Lower lobe of right lung (tissue), 2 donors: Measurements from ENCODE around the gene CRTC2. TPM values are rescaled to one million over a fixed set of nuclear protein-coding genes. Genes with fewer than 3 reads are reported as not detected.
"Not testable (repeated sequence)": the region's sequence is repeated elsewhere in the genome, so short reads cannot be mapped to it uniquely, and the experiment has no call there.

ENCODE experiments used
- ATAC-seq, 2 donors: fragments of 200-7000 bp; cut with Tn5 transposase; one replicate each; pipeline ENCODE4 v1.9.1; 2020 to 2022; ENCODE audit warnings: mild to moderate bottlenecking in 2 of 2, moderate library complexity in 2 of 2
- DNase-seq: peaks from one replicate; pipeline ENCODE4 v3.0.0-alpha.2; 2020
- H3K27ac ChIP-seq: fragments of 200-600 bp; one replicate; pipeline ENCODE4 v1.8.0; 2022
- H3K27me3 ChIP-seq: fragments of 200-600 bp; one replicate; pipeline ENCODE4 v1.8.0; 2022; ENCODE audit warnings: low read depth
- H3K36me3 ChIP-seq: fragments of 200-600 bp; one replicate; pipeline ENCODE4 v1.8.0; 2022; ENCODE audit warnings: mild to moderate bottlenecking
- H3K4me1 ChIP-seq: fragments of 200-600 bp; one replicate; pipeline ENCODE4 v1.8.0; 2022
- H3K4me3 ChIP-seq: fragments of 200-600 bp; one replicate; pipeline ENCODE4 v1.8.0; 2022; ENCODE audit warnings: mild to moderate bottlenecking
- H3K9me3 ChIP-seq: fragments of 200-600 bp; one replicate; pipeline ENCODE4 v1.8.0; 2022
- intact Hi-C: fragments of 100-400 bp; cut with DNase I; formaldehyde crosslinking; loops from one replicate; pipeline ENCODE4 v1.11.0; 2022
- total RNA-seq: library from RNA; stranded (reverse); fragmentation: NEBNext Ultra II Directional; extraction: Animal tissue kit (Norgen Biotek cat#: 25700); gene quantifications from one replicate; pipeline ENCODE4 v1.2.1, GENCODE V29; 2021
- TF ChIP-seq, protein P1 (sequence below): fragments of 200-600 bp; IDR thresholded peaks from one replicate; pipeline ENCODE4 v1.8.0; 2022; ENCODE audit warnings: antibody characterized with exemption, mild to moderate bottlenecking
- donor health status: DM: no; HTN: yes; CAD: no; lungs with severe emphysema.

Gene CRTC2
- total RNA-seq, 1 donor from 2014 or later, result 55.8 TPM

DNA sequence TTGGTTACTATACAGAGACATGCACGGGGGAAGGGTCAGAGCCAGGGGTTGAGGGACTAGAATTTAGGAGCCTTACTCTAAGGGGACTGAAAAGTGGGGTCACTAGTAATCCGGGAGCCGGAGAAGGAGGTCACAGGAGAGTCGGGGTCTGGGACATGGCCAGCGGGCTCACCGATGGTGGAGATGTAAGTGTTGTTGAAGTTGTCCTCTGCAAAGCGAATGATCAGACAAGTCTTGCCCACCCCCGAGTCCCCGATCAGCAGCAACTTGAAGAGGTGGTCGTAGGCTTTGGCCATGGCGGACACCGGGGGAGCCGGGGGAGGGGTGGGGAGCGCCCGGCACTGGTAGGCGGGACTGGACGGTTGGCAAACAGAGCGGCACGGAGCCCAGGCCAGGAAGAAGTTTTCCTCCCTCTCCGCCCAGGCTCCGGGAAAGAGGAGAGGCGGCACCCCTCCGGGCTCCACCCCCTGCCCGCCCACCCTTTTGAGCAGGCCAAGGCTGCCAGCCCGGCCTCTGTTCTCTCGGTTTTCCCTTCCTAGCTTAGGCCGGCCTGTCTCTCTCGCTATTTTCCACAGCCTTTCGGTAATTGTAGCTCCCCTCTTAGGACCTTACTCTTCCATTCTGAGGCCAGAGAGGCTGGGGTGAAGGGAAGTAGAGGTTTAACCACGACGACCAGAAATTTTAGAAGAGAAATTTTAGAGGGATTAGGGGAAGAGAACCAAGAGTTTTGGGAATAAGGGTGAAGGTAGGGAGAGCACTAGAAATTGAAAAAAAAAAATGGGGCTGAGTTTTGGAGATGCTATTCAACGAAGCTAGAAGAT, 27.7 kb upstream of the CRTC2 start, which contains the start of gene RAB13:
Gene RAB13 (minus strand): TSS at position 399 of the 821 bp plus-strand sequence. CDS start 103 bp downstream, at position 296.
- peak within 1 kb of the TSS; percentile 71 for H3K4me3 ChIP-seq
- no peaks in the 10 kb centered on the region for H3K9me3 ChIP-seq
- peaks cover 19% of the 10 kb centered on the region for H3K36me3 ChIP-seq
- TF ChIP-seq, protein P1, sequence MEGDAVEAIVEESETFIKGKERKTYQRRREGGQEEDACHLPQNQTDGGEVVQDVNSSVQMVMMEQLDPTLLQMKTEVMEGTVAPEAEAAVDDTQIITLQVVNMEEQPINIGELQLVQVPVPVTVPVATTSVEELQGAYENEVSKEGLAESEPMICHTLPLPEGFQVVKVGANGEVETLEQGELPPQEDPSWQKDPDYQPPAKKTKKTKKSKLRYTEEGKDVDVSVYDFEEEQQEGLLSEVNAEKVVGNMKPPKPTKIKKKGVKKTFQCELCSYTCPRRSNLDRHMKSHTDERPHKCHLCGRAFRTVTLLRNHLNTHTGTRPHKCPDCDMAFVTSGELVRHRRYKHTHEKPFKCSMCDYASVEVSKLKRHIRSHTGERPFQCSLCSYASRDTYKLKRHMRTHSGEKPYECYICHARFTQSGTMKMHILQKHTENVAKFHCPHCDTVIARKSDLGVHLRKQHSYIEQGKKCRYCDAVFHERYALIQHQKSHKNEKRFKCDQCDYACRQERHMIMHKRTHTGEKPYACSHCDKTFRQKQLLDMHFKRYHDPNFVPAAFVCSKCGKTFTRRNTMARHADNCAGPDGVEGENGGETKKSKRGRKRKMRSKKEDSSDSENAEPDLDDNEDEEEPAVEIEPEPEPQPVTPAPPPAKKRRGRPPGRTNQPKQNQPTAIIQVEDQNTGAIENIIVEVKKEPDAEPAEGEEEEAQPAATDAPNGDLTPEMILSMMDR, result no peak
- peak; percentile 88 to 90 for ATAC-seq
- no peaks in the 10 kb centered on the region for H3K27me3 ChIP-seq
- peak within 1 kb of the TSS; percentile 85 for H3K27ac ChIP-seq
- intact Hi-C loops, result loop anchor here (10.0 kb wide), 1 partner anchor 191 kb away; no protein-coding TSS in a partner anchor
- H3K4me1 ChIP-seq, result peaks cover 31% of the 10 kb centered on the region
- peak; percentile 88 for DNase-seq

DNA sequence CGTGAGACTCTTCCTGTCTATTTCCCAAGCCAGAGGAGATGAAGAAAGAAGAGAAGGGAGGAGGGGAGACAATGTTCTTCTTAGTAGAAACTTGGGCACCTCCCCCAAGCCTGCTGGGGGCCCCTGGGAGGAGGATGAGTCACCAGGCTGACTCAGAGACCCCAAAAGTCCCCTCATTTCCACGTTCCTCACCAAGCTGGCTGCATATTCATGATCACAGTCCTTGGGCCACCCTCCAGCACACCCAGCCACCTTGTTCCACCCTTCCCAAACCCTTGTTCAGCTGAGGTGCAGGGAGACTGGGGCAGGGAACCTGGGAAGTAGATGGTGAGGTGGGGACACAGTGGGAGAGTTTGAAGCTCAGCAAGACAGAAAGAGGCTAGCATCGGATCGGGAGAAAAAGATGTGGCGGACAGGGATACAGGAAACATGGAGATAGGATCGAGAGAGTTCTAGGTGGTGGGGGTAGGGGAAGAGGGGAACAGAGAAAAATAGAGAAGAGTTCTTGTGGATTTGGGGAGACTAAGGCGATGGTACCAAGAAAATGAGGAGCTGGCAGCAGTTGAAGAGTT, 27.0 kb upstream of the CRTC2 start:
- H3K27ac ChIP-seq, result peak overlapping the region; percentile 85
- DNase-seq (no peak), ATAC-seq (peak in 1 of 2 donors; percentile 25)
- H3K27me3 ChIP-seq, result no peaks in the 10 kb centered on the region
- no peaks in the 10 kb centered on the region for H3K9me3 ChIP-seq
- H3K4me1 ChIP-seq, result peaks cover 31% of the 10 kb centered on the region
- H3K4me3 ChIP-seq, result peak overlapping the region; percentile 71
- intact Hi-C loops, result loop anchor here (10.0 kb wide), 1 partner anchor 191 kb away; no protein-coding TSS in a partner anchor
- TF ChIP-seq, protein P1, result no peak
- H3K36me3 ChIP-seq, result peaks cover 26% of the 10 kb centered on the region

DNA sequence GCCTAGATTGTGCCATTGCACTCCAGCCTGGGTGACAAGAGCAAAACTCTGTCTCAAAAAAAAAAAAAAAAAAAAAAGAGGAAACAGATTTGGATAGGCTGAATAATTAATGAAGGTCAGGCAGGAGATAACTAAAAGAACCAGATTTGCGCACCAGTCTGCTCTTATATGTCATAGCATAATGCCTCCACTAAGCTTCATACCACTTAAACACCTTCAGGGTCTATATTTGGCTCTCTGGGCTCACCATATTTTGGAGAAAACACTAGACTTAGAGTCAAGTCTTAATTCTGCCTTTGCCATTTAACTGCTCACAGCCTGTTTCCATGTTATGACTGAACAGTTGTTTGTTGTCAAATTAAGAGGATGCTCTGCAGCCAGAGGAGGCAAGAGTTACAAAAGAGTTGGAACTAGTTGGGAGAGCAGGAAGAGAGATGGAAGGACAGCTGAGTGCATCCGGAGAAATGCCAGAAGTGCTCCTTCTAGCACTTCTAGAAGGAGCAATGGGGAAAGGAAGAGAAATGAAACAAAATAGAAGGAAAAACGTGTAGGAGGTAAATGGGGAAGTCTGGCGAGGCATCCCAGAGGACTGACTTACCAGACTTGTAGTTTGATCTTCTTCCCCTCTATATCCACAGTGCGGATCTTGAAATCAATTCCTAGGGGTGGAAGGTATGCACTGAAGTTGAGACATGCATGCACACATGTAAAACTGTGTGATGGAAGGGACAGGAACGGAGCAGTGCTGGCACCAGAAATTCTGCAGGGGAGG, 25.9 kb upstream of the CRTC2 start:
- TF ChIP-seq, protein P1, result no peak
- intact Hi-C loops, result loop anchor here (10.0 kb wide), 1 partner anchor 190 kb away; no protein-coding TSS in a partner anchor
- ATAC-seq (no peak), DNase-seq (no peak)
- H3K9me3 ChIP-seq, result no peaks in the 10 kb centered on the region
- peak overlapping the region; percentile 71 for H3K4me3 ChIP-seq
- no peak overlapping the region for H3K27ac ChIP-seq
- H3K4me1 ChIP-seq, result peaks cover 26% of the 10 kb centered on the region
- H3K36me3 ChIP-seq, result peaks cover 31% of the 10 kb centered on the region
- no peaks in the 10 kb centered on the region for H3K27me3 ChIP-seq

DNA sequence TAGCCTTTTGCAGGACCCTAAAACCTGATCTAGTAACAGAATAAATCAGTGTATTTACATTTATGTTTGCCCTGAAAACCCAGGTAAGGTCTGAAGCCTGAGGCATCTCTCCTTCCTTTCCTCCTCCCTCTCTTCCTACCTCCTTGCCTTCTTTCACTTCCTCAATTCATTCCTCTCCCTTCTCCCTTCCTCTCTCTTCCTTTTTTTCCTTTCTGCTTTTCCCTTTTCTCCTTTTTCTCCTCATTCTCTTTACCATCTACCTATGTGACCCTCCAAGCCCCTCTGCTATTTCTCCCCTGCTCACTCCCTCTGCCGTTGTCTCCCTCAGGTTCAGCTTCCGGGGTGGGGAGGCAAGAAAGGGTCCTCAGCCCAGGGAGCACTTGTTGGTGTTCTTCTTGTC, 23.3 kb upstream of the CRTC2 start:
- H3K4me1 ChIP-seq, result peaks cover 30% of the 10 kb centered on the region
- H3K36me3 ChIP-seq, result peaks cover 35% of the 10 kb centered on the region
- not testable (repeated sequence) for H3K9me3 ChIP-seq, H3K27me3 ChIP-seq, H3K27ac ChIP-seq, DNase-seq, ATAC-seq, H3K4me3 ChIP-seq
- intact Hi-C loops, result loop anchor here (10.0 kb wide), 1 partner anchor 187 kb away; no protein-coding TSS in a partner anchor

DNA sequence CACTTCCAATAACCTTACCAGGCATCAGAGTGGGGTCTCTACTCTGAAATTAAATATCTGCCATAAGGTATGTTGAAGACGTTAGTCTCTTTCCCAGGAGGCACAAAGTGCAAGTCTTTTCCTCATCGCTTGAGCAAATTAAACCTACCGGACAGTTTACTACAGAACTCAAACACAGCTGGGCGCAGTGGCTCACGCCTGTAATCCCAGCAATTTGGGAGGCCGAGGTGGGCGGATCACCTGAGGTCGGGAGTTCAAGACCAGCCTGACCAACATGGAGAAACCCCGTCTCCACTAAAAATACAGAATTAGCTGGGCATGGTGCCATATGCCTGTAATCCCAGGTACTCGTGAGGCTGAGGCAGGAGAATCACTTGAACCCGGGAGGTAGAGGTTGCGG, 20.7 kb upstream of the CRTC2 start:
- peaks cover 55% of the 10 kb centered on the region for H3K36me3 ChIP-seq

DNA sequence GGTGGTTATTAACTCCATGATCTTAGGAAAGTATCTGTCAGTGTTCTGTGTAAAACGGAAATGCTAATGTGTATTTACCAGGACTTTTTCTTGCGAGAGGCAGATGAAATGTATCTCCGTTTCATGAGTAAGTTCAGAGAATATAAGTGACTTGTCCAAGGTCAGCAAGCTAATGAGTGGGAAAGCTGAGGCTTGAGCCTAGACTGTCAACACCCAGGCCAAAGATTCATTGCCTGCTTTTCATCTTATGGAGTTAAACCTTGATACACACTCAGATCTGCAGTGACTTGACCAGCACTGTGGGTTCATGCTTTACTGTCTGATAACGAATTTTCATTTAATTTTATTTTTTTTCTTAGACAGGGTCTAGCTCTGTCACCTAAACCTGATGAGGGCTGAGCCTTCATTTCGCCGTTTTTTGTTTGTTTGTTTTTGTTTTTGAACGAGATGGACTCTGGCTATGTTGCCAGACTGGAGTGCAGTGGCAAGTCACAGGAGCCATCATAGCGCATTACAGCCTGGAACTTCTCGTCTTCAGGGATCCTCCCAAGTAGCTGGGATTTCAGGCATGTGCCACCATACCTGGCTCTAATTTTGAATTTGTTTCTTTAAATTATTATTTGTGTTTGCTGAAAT, 20.0 kb upstream of the CRTC2 start:
- peaks cover 62% of the 10 kb centered on the region for H3K36me3 ChIP-seq
- H3K27ac ChIP-seq, result peak overlapping the region; percentile 92
- H3K4me3 ChIP-seq, result peak overlapping the region; percentile 99
- intact Hi-C loops, result no loop called here
- H3K9me3 ChIP-seq, result no peaks in the 10 kb centered on the region
- TF ChIP-seq, protein P1, result no peak
- ATAC-seq (no peak), DNase-seq (no peak)
- peaks cover 22% of the 10 kb centered on the region for H3K4me1 ChIP-seq
- no peaks in the 10 kb centered on the region for H3K27me3 ChIP-seq

More for the DNA sequence above, 20.7 kb upstream of the CRTC2 start:
- H3K4me1 ChIP-seq, result peaks cover 22% of the 10 kb centered on the region
- H3K27me3 ChIP-seq, H3K27ac ChIP-seq, H3K4me3 ChIP-seq, intact Hi-C loops, H3K9me3 ChIP-seq, DNase-seq, ATAC-seq: not testable (repeated sequence)
